Ishikawa (cell line): ENCODE data around the gene BTRC.

ENCODE experiments used
- CEBPB ChIP-seq: IDR thresholded peaks from 2 replicates; pipeline ENCODE4 v1.6.1; 2012
- CREB1 ChIP-seq: IDR thresholded peaks from 2 replicates; pipeline ENCODE4 v1.6.1; 2012; ENCODE audit warnings: low read depth
- EGR1 ChIP-seq: IDR thresholded peaks from 2 replicates; pipeline ENCODE4 v1.6.1; 2012
- EP300 ChIP-seq: IDR thresholded peaks from 2 replicates; pipeline ENCODE4 v1.6.1; 2012; ENCODE audit warnings: borderline replicate concordance
- FOXM1 ChIP-seq: IDR thresholded peaks from 2 replicates; pipeline ENCODE4 v1.6.1; 2012; ENCODE audit warnings: low read depth, borderline replicate concordance
- MAX ChIP-seq: IDR thresholded peaks from 2 replicates; pipeline ENCODE4 v1.6.1; 2012
- NFIC ChIP-seq: IDR thresholded peaks from 2 replicates; pipeline ENCODE4 v1.6.1; 2012
- RAD21 ChIP-seq: IDR thresholded peaks from 2 replicates; pipeline ENCODE4 v1.6.1; 2012; ENCODE audit warnings: low read depth
- REST ChIP-seq: IDR thresholded peaks from 2 replicates; pipeline ENCODE4 v1.6.1; 2012; ENCODE audit warnings: low read depth, mild to moderate bottlenecking
- TAF1 ChIP-seq: IDR thresholded peaks from 2 replicates; pipeline ENCODE4 v1.6.1; 2012; ENCODE audit warnings: low read depth, mild to moderate bottlenecking
- TCF12 ChIP-seq: IDR thresholded peaks from 2 replicates; pipeline ENCODE4 v1.6.1; 2012; ENCODE audit warnings: low read depth
- TEAD4 ChIP-seq: IDR thresholded peaks from 2 replicates; pipeline ENCODE4 v1.6.1; 2012
- USF1 ChIP-seq: IDR thresholded peaks from 2 replicates; pipeline ENCODE4 v1.6.1; 2012
- YY1 ChIP-seq: IDR thresholded peaks from 2 replicates; pipeline ENCODE4 v1.6.1; 2012; ENCODE audit warnings: low read depth
- ZBTB7A ChIP-seq: IDR thresholded peaks from 2 replicates; pipeline ENCODE4 v1.6.1; 2012; ENCODE audit warnings: low read depth

The BTRC gene

GRCh38 chr10:101353692-101354327 is at the start of gene BTRC:
Gene BTRC, plus strand, starts transcription at chr10:101354165. Its CDS starts 16 bp downstream, at chr10:101354181.
- TF ChIP-seq USF1 (peak; percentile 29; the same call in 1 of the 2 replicates), EP300 (no peak), CREB1 (peak; percentile 83), TAF1 (peak; percentile 69; the same call in 1 of the 2 replicates), EGR1 (no peak), CEBPB (peak; percentile 47; the same call in 1 of the 2 replicates), TEAD4 (peak; percentile 50), MAX (peak; percentile 48; the same call in 1 of the 2 replicates), YY1 (peak; percentile 94), TCF12 (peak; percentile 63)

- TF ChIP-seq USF1, result no peak
- TF ChIP-seq CREB1, result no peak
- no peak for TF ChIP-seq TEAD4
- TF ChIP-seq EP300, result no peak
- TF ChIP-seq TAF1, result no peak
- no peak for TF ChIP-seq YY1
- TF ChIP-seq EGR1, result no peak
- TF ChIP-seq MAX, result no peak
- no peak for TF ChIP-seq FOXM1
- TF ChIP-seq TCF12, result no peak
Measured at GRCh38 chr10:101304316-101304715, 49.6 kb upstream of the BTRC start.

- no peak for TF ChIP-seq ZBTB7A
- no peak for TF ChIP-seq TEAD4
- no peak for TF ChIP-seq CREB1
- TF ChIP-seq CEBPB, result no peak
- no peak for TF ChIP-seq NFIC
- TF ChIP-seq TAF1, result no peak
- no peak for TF ChIP-seq TCF12
- no peak for TF ChIP-seq EP300
- no peak for TF ChIP-seq EGR1
- TF ChIP-seq USF1, result no peak
- no peak for TF ChIP-seq MAX
- no peak for TF ChIP-seq REST
- no peak for TF ChIP-seq YY1
- no peak for TF ChIP-seq FOXM1
- no peak for TF ChIP-seq RAD21
Measured at GRCh38 chr10:101305320-101306241, 48.4 kb upstream of the BTRC start.

- TF ChIP-seq RAD21 (no peak), YY1 (no peak), MAX (no peak), TEAD4 (no peak), CREB1 (no peak), USF1 (no peak), TCF12 (no peak), TAF1 (no peak), ZBTB7A (no peak), EP300 (no peak), EGR1 (no peak), NFIC (no peak), CEBPB (no peak)
Measured at GRCh38 chr10:101308051-101308450, 45.9 kb upstream of the BTRC start.

GRCh38 chr10:101310529-101311184 is 43.3 kb upstream of the BTRC start:
- no peak for TF ChIP-seq REST
- no peak for TF ChIP-seq MAX
- TF ChIP-seq NFIC, result no peak
